H9 (cell line): ENCODE data around the gene MT1X. TPM values are rescaled to one million over a fixed set of nuclear protein-coding genes. Genes with fewer than 3 reads are reported as not detected.

Source experiments
- DNase-seq: peaks from one replicate; pipeline ENCODE4 v3.0.0-alpha.2; 2017
- H2AFZ ChIP-seq: one replicate; pipeline ENCODE4 v1.6.1; 2013; ENCODE audit warnings: mild to moderate bottlenecking, low read length, control low read depth, moderate library complexity
- H2AK5ac ChIP-seq: 2 replicates; pipeline ENCODE4 v1.6.1; 2013; ENCODE audit warnings: low read length, control low read depth, mixed read lengths; ENCODE audit not compliant: insufficient read length
- H2BK120ac ChIP-seq: one replicate; pipeline ENCODE4 v1.6.1; 2013; ENCODE audit warnings: low read depth, mild to moderate bottlenecking, low read length, control low read depth, inconsistent platforms; ENCODE audit not compliant: poor library complexity, severe bottlenecking
- H2BK12ac ChIP-seq: 2 replicates; pipeline ENCODE4 v1.6.1; 2013; ENCODE audit warnings: low read length, control low read depth, mixed read lengths, low read depth; ENCODE audit not compliant: insufficient read length
- H2BK15ac ChIP-seq: 2 replicates; pipeline ENCODE4 v1.6.1; 2013; ENCODE audit warnings: low read depth, low read length, control low read depth
- H2BK20ac ChIP-seq: one replicate; pipeline ENCODE4 v1.6.1; 2013; ENCODE audit warnings: low read depth, mild to moderate bottlenecking, low read length, control low read depth, inconsistent platforms; ENCODE audit not compliant: poor library complexity, severe bottlenecking
- H2BK5ac ChIP-seq: 2 replicates; pipeline ENCODE4 v1.6.1; 2013; ENCODE audit warnings: low read length, control low read depth, mixed read lengths; ENCODE audit not compliant: insufficient read length
- H3K14ac ChIP-seq: 2 replicates; pipeline ENCODE4 v1.6.1; 2013; ENCODE audit warnings: low read length, control low read depth; ENCODE audit not compliant: insufficient read depth
- H3K18ac ChIP-seq: 2 replicates; pipeline ENCODE4 v1.6.1; 2013; ENCODE audit warnings: low read depth, mild to moderate bottlenecking, mixed read lengths, low read length, control low read depth; ENCODE audit not compliant: insufficient read length
- H3K23ac ChIP-seq: 2 replicates; pipeline ENCODE4 v1.6.1; 2013; ENCODE audit warnings: low read length, control low read depth, mixed read lengths, low read depth; ENCODE audit not compliant: insufficient read length
- H3K23me2 ChIP-seq: 2 replicates; pipeline ENCODE4 v1.6.1; 2013; ENCODE audit warnings: low read depth, mild to moderate bottlenecking, mixed read lengths, low read length, control low read depth; ENCODE audit not compliant: insufficient read length, poor library complexity, severe bottlenecking
- H3K27ac ChIP-seq: 2 replicates; pipeline ENCODE4 v1.5.1; 2013; ENCODE audit warnings: low read length, control low read depth, mixed read lengths, low read depth; ENCODE audit not compliant: insufficient read length
- H3K27me3 ChIP-seq: 2 replicates; pipeline ENCODE4 v1.6.1; 2013; ENCODE audit warnings: low read length, control low read depth, inconsistent platforms; ENCODE audit not compliant: insufficient read depth
- H3K4ac ChIP-seq: 2 replicates; pipeline ENCODE4 v1.6.1; 2013; ENCODE audit warnings: low read depth, mild to moderate bottlenecking, control low read depth, inconsistent platforms, low read length, moderate library complexity
- H3K4me1 ChIP-seq: 2 replicates; pipeline ENCODE4 v1.6.1; 2013; ENCODE audit warnings: low read length, control low read depth, inconsistent platforms; ENCODE audit not compliant: insufficient read depth
- H3K4me2 ChIP-seq: 2 replicates; pipeline ENCODE4 v1.6.1; 2013; ENCODE audit warnings: low read length, control low read depth, mixed read lengths; ENCODE audit not compliant: insufficient read length, insufficient read depth
- H3K56ac ChIP-seq: 2 replicates; pipeline ENCODE4 v1.6.1; 2013; ENCODE audit warnings: low read depth, mild to moderate bottlenecking, mixed read lengths, low read length, control low read depth; ENCODE audit not compliant: insufficient read length
- H3K79me1 ChIP-seq: 2 replicates; pipeline ENCODE4 v1.6.1; 2013; ENCODE audit warnings: low read depth, mild to moderate bottlenecking, moderate library complexity, low read length, control low read depth, inconsistent platforms; ENCODE audit not compliant: insufficient read depth, poor library complexity, severe bottlenecking
- H3K79me2 ChIP-seq: 2 replicates; pipeline ENCODE4 v1.6.1; 2013; ENCODE audit warnings: low read length, control low read depth, inconsistent platforms; ENCODE audit not compliant: insufficient read depth
- H3K9ac ChIP-seq: 2 replicates; pipeline ENCODE4 v1.6.1; 2013; ENCODE audit warnings: low read length, control low read depth, mixed read lengths; ENCODE audit not compliant: insufficient read length; ENCODE audit errors: extremely low read depth
- H3K9me3 ChIP-seq: one replicate; pipeline ENCODE4 v1.6.1; 2013; ENCODE audit warnings: low read depth, low read length, inconsistent platforms; ENCODE audit not compliant: control insufficient read depth
- H3T11ph ChIP-seq: one replicate; pipeline ENCODE4 v1.6.1; 2013; ENCODE audit warnings: mild to moderate bottlenecking, low read length, control low read depth, inconsistent platforms
- H4K20me1 ChIP-seq: one replicate; pipeline ENCODE4 v1.6.1; 2013; ENCODE audit not compliant: control insufficient read depth, insufficient read length, insufficient read depth
- H4K5ac ChIP-seq: 2 replicates; pipeline ENCODE4 v1.6.1; 2013; ENCODE audit warnings: low read depth, mild to moderate bottlenecking, mixed read lengths, low read length, control low read depth; ENCODE audit not compliant: insufficient read length
- H4K8ac ChIP-seq: replicated peaks from 2 replicates; pipeline ENCODE4 v1.6.1; 2013; ENCODE audit warnings: low read length, control low read depth, mixed read lengths, low read depth; ENCODE audit not compliant: insufficient read length
- H4K91ac ChIP-seq: 2 replicates; pipeline ENCODE4 v1.6.1; 2013; ENCODE audit warnings: low read depth, mild to moderate bottlenecking, moderate library complexity, mixed read lengths, low read length, control low read depth; ENCODE audit not compliant: insufficient read length
- H3K27ac Mint-ChIP-seq, 3 experiments: 2 replicates in 2 of 3; 3 replicates in 1 of 3; pipeline ENCODE4 v1.8.0; 2020 to 2021; ENCODE audit warnings: mixed read lengths in 3 of 3, mild to moderate bottlenecking in 1 of 3, moderate library complexity in 1 of 3
- H3K27me3 Mint-ChIP-seq: 2 replicates; pipeline ENCODE4 v1.8.0; 2021; ENCODE audit warnings: low read depth, mild to moderate bottlenecking, moderate library complexity, mixed read lengths
- H3K36me3 Mint-ChIP-seq, 3 experiments: 2 replicates in 2 of 3; 3 replicates in 1 of 3; pipeline ENCODE4 v1.8.0; 2020 to 2021; ENCODE audit warnings: low read depth in 3 of 3, mixed read lengths in 3 of 3; ENCODE audit not compliant: insufficient read depth in 1 of 3
- H3K4me1 Mint-ChIP-seq, 2 experiments: 2 replicates each; pipeline ENCODE4 v1.8.0; 2020; ENCODE audit warnings: mixed read lengths in 2 of 2
- H3K4me3 Mint-ChIP-seq, 2 experiments: 2 replicates in 1 of 2; 3 replicates in 1 of 2; pipeline ENCODE4 v1.8.0; 2020 to 2021; ENCODE audit warnings: mild to moderate bottlenecking in 2 of 2, mixed read lengths in 2 of 2, moderate library complexity in 1 of 2
- H3K9me3 Mint-ChIP-seq, 2 experiments: 2 replicates in 1 of 2; 3 replicates in 1 of 2; pipeline ENCODE4 v1.8.0; 2020; ENCODE audit warnings: mild to moderate bottlenecking in 2 of 2, mixed read lengths in 2 of 2, moderate library complexity in 1 of 2
- WGBS: extraction: QIAGEN DNeasy Blood & Tissue Kit; methylation state at CpG from one replicate; pipeline ENCODE4 v1.1.7; 2013; ENCODE audit warnings: missing lambda C conversion rate, low lambda C conversion rate, mixed read lengths; ENCODE audit not compliant: insufficient read length; ENCODE audit errors: extremely low coverage; 5-methylcytosine and 5-hydroxymethylcytosine counted together
- total RNA-seq: library from RNA; stranded (reverse); gene quantifications from 2 replicates; pipeline ENCODE4 v1.2.1, GENCODE V29; 2021
- TF ChIP-seq, protein P1 (sequence below): fragments of 200-600 bp; sonication (generic); conservative IDR thresholded peaks from 3 replicates; pipeline ENCODE4 v1.8.0; 2021; ENCODE audit warnings: antibody characterized with exemption, mild to moderate bottlenecking

MT1X gene
- total RNA-seq, 1 experiment from 2014 or later, result 32.1 TPM

DNA sequence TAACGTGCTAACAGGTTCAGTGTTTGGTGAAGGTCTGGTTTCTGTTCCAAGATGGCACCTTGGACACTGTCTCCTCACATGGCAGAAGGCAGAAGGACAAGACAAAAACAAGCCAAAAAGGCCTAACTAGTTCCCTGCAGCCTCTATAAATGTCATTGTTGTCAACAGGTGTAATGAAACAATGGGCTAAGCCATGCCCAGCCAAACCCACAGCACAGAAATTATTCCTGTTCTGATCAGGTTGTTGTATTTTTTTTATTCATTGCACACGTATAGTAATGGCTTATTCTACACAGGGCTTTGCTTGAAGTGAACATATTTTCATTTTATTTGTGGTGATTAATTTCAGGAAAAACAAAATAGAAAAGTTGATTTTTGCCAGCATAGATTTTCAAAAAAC lies 31.5 kb downstream of the MT1X start:
- no peak overlapping the region for H2BK12ac ChIP-seq
- Mint-ChIP-seq H3K27ac (no peak overlapping the region), H3K9me3 (peaks cover 0 to 4% of the 10 kb centered on the region in 2 experiments; a peak in 2 of 5 replicates), H3K36me3 (no peaks in the 10 kb centered on the region), H3K27me3 (peaks cover 48% of the 10 kb centered on the region), H3K4me3 (no peak overlapping the region), H3K4me1 (peaks cover 12 to 15% of the 10 kb centered on the region in 2 experiments)
- H2BK5ac ChIP-seq, result no peak overlapping the region
- H3K4me2 ChIP-seq, result no peak overlapping the region
- no peak overlapping the region for H2BK15ac ChIP-seq
- TF ChIP-seq, protein P1, sequence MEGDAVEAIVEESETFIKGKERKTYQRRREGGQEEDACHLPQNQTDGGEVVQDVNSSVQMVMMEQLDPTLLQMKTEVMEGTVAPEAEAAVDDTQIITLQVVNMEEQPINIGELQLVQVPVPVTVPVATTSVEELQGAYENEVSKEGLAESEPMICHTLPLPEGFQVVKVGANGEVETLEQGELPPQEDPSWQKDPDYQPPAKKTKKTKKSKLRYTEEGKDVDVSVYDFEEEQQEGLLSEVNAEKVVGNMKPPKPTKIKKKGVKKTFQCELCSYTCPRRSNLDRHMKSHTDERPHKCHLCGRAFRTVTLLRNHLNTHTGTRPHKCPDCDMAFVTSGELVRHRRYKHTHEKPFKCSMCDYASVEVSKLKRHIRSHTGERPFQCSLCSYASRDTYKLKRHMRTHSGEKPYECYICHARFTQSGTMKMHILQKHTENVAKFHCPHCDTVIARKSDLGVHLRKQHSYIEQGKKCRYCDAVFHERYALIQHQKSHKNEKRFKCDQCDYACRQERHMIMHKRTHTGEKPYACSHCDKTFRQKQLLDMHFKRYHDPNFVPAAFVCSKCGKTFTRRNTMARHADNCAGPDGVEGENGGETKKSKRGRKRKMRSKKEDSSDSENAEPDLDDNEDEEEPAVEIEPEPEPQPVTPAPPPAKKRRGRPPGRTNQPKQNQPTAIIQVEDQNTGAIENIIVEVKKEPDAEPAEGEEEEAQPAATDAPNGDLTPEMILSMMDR, result no peak
- no peak overlapping the region for H4K5ac ChIP-seq
- no peak overlapping the region for H3K27ac ChIP-seq
- H3K79me2 ChIP-seq, result no peaks in the 10 kb centered on the region
- H2BK120ac ChIP-seq, result no peak overlapping the region
- no peak overlapping the region for H4K91ac ChIP-seq
- no peaks in the 10 kb centered on the region for H3K9me3 ChIP-seq
- no peak overlapping the region for H3K56ac ChIP-seq
- H3K14ac ChIP-seq, result no peak overlapping the region
- no peak overlapping the region for H3T11ph ChIP-seq
- no peaks in the 10 kb centered on the region for H3K23me2 ChIP-seq
- no peak overlapping the region for H3K18ac ChIP-seq
- H3K4me1 ChIP-seq, result no peaks in the 10 kb centered on the region
- H2BK20ac ChIP-seq, result no peak overlapping the region
- no peaks in the 10 kb centered on the region; the same call in 1 of the 2 replicates for H3K27me3 ChIP-seq
- no CpG with 5 or more reads among the region's 2 CpGs for WGBS
- no peak overlapping the region for H2AFZ ChIP-seq
- no peak overlapping the region for H2AK5ac ChIP-seq
- H3K23ac ChIP-seq, result no peak overlapping the region
- no peak overlapping the region for H3K4ac ChIP-seq
- H4K8ac ChIP-seq, result no peak overlapping the region
- DNase-seq, result no peak
- no peaks in the 10 kb centered on the region for H3K79me1 ChIP-seq
- no peaks in the 10 kb centered on the region for H4K20me1 ChIP-seq
- no peak overlapping the region for H3K9ac ChIP-seq
